DND-41 (cell line): ENCODE measurements around the gene CES4A.

ENCODE experiments used
- ATAC-seq: fragments of 200-7000 bp; cut with Tn5 transposase; 3 replicates; pipeline ENCODE4 v1.9.1; 2021; ENCODE audit warnings: low read depth; ENCODE audit not compliant: insufficient read depth
- DNase-seq: peaks from one replicate; pipeline ENCODE4 v3.0.0-alpha.2; 2020
- H2AFZ ChIP-seq: 2 replicates; pipeline ENCODE4 v1.6.0; 2012; ENCODE audit warnings: low read depth, low read length
- H3K27ac ChIP-seq: 2 replicates; pipeline ENCODE4 v1.5.1; 2012; ENCODE audit warnings: low read length, inconsistent platforms
- H3K27me3 ChIP-seq: fragments of 200-600 bp; sonication (generic); 2 replicates; pipeline ENCODE4 v1.6.0; 2012; ENCODE audit warnings: low read length, mild to moderate bottlenecking, inconsistent platforms; ENCODE audit not compliant: insufficient read depth, poor library complexity
- H3K36me3 ChIP-seq: 2 replicates; pipeline ENCODE4 v1.5.1; 2012; ENCODE audit warnings: low read length, inconsistent platforms; ENCODE audit not compliant: insufficient read depth
- H3K4me1 ChIP-seq: 2 replicates; pipeline ENCODE4 v1.5.1; 2012; ENCODE audit warnings: mild to moderate bottlenecking, low read length; ENCODE audit not compliant: insufficient read depth
- H3K4me2 ChIP-seq: 2 replicates; pipeline ENCODE4 v1.6.0; 2012; ENCODE audit warnings: mild to moderate bottlenecking, moderate library complexity, low read length, inconsistent platforms; ENCODE audit not compliant: insufficient read depth
- H3K4me3 ChIP-seq, 2 experiments: fragments of 200-600 bp in 1 of 2; shearing (Covaris generic) in 1 of 2; 2 replicates each; pipeline ENCODE4 v1.5.1; 2012 to 2016; ENCODE audit warnings: inconsistent platforms in 2 of 2, low read length in 2 of 2, mild to moderate bottlenecking in 2 of 2, low read depth in 1 of 2, moderate library complexity in 1 of 2
- H3K79me2 ChIP-seq: 2 replicates; pipeline ENCODE4 v1.6.0; 2012; ENCODE audit warnings: low read length, inconsistent platforms; ENCODE audit not compliant: insufficient read depth
- H3K9ac ChIP-seq: 2 replicates; pipeline ENCODE4 v1.6.0; 2012; ENCODE audit warnings: low read depth, mild to moderate bottlenecking, inconsistent platforms, low read length, moderate library complexity
- H3K9me3 ChIP-seq: 2 replicates; pipeline ENCODE4 v1.5.1; 2012; ENCODE audit warnings: low read length, moderate library complexity, mild to moderate bottlenecking, inconsistent platforms; ENCODE audit not compliant: insufficient read depth, severe bottlenecking
- H4K20me1 ChIP-seq: 2 replicates; pipeline ENCODE4 v1.6.0; 2012; ENCODE audit warnings: low read length; ENCODE audit not compliant: insufficient read depth
- EZH2 ChIP-seq: IDR thresholded peaks from 3 replicates; pipeline ENCODE4 v1.6.1; 2012; ENCODE audit warnings: borderline replicate concordance, low read depth, mild to moderate bottlenecking, moderate library complexity, low read length, inconsistent platforms; ENCODE audit not compliant: severe bottlenecking
- TF ChIP-seq, protein P1 (sequence below): IDR thresholded peaks from 2 replicates; pipeline ENCODE4 v1.5.1; 2012; ENCODE audit warnings: borderline replicate concordance, low read length, moderate library complexity, mild to moderate bottlenecking; ENCODE audit not compliant: poor library complexity, severe bottlenecking; ENCODE audit errors: extremely low read depth

The CES4A gene

DNA sequence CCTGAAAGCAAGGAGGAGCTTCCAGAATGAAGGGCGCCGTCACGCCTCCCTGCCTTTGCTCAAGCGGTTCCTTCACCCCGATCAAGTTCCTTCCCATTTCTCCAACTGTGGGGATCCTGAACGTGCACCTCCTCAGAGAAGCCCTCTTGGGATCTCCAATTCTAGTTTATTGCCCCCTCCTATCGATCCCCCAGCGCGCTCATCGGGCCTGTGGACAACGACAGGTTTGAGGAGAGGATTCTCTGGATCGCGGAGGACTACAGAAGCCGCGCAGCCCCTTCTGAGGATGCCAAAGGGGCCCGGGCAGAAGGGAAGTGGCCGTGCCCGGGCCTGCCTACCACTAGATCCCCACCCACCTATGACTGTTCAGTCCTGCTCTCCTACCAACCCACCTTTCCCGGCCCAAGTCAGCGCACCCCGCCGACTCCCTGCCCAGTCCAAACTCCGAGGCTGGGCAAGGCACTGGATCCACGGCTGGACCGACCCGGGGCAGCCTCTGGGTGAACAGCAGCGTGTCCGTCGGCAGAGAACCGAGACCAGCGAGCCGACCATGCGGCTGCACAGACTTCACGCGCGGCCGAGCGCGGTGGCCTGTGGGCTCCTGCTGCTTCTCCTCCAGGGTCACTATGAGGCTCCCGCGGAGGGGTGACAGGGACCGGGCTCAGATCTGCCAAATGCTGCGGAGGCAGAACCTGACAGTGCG is 40.1 kb upstream of the CES4A start:
- TF ChIP-seq EZH2 = no peak
- H3K79me2 ChIP-seq = no peaks in the 10 kb centered on the region
- DNase-seq = no peak
- peak overlapping the region in 1 of 2 experiments; percentile 49; a peak in 2 of 4 replicates for H3K4me3 ChIP-seq
- peaks cover 13% of the 10 kb centered on the region for H3K27me3 ChIP-seq
- H4K20me1 ChIP-seq = 0 out of 2 replicates have a peak, but pooled peaks cover 3% of the 10 kb centered on the region
- ATAC-seq = no peak
- H3K9me3 ChIP-seq = no peaks in the 10 kb centered on the region
- peak overlapping the region; percentile 22; the same call in 1 of the 2 replicates for H3K9ac ChIP-seq
- H2AFZ ChIP-seq = peak overlapping the region; percentile 70
- H3K27ac ChIP-seq = no peak overlapping the region
- peak overlapping the region; percentile 63 for H3K4me2 ChIP-seq
- peaks cover 7% of the 10 kb centered on the region for H3K36me3 ChIP-seq
- peaks cover 12% of the 10 kb centered on the region for H3K4me1 ChIP-seq

DNA sequence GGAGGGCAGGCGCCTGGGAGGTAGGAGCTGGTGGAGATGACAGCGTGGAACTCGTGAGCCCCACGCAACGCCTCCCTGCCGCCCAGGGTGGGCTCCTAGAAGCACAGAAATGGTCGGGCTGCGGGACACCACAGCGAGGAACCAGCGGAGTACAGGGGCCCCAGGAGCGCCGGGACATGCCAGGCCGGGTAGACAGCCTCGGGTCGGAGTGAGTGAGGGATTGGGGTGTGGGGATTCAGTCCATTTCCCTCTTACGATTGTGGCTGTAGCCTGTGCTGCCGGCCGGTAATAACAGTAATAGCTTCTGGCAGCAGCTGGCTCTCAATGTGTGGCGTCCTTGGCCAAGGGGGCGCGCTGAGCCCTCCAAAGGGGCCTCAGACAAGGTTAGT is 39.6 kb upstream of the CES4A start:
- H3K36me3 ChIP-seq = peaks cover 2% of the 10 kb centered on the region
- DNase-seq = no peak
- H3K27me3 ChIP-seq = peaks cover 13% of the 10 kb centered on the region
- no peak overlapping the region for H2AFZ ChIP-seq
- H3K27ac ChIP-seq = no peak overlapping the region
- H3K79me2 ChIP-seq = no peaks in the 10 kb centered on the region
- no peak for ATAC-seq
- H3K9me3 ChIP-seq = no peaks in the 10 kb centered on the region
- 0 out of 2 replicates have a peak, but pooled peaks cover 3% of the 10 kb centered on the region for H4K20me1 ChIP-seq
- no peak overlapping the region for H3K4me2 ChIP-seq
- H3K4me1 ChIP-seq = peaks cover 12% of the 10 kb centered on the region
- H3K4me3 ChIP-seq = no peak overlapping the region
- no peak overlapping the region for H3K9ac ChIP-seq
- TF ChIP-seq, protein P1, sequence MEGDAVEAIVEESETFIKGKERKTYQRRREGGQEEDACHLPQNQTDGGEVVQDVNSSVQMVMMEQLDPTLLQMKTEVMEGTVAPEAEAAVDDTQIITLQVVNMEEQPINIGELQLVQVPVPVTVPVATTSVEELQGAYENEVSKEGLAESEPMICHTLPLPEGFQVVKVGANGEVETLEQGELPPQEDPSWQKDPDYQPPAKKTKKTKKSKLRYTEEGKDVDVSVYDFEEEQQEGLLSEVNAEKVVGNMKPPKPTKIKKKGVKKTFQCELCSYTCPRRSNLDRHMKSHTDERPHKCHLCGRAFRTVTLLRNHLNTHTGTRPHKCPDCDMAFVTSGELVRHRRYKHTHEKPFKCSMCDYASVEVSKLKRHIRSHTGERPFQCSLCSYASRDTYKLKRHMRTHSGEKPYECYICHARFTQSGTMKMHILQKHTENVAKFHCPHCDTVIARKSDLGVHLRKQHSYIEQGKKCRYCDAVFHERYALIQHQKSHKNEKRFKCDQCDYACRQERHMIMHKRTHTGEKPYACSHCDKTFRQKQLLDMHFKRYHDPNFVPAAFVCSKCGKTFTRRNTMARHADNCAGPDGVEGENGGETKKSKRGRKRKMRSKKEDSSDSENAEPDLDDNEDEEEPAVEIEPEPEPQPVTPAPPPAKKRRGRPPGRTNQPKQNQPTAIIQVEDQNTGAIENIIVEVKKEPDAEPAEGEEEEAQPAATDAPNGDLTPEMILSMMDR = no peak
- no peak for TF ChIP-seq EZH2

DNA sequence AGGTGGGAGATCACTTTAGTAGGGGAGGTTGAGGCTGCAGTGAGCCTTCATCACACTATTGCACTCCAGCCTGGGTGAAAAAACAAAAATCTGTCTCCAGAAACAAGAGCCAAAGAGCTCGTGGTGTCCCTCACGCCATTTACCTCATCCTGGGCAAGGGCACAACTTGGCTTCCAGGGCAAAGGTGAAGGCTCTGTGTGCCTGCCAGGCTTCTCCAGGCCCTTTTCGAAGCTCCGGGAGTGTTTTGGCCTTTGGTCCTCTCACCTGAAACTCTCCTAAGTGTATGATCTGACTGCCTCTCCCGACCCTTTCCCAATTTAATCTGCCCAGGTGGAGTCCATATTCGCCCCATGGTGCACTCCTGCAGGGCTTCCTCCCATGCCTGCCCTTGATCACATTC is 38.9 kb upstream of the CES4A start:
- no peak for TF ChIP-seq EZH2
- TF ChIP-seq, protein P1 = no peak
- peaks cover 12% of the 10 kb centered on the region for H3K4me1 ChIP-seq
- 0 out of 2 replicates have a peak, but pooled peaks cover 3% of the 10 kb centered on the region for H4K20me1 ChIP-seq
- H3K27me3 ChIP-seq = peaks cover 13% of the 10 kb centered on the region
- no peak overlapping the region for H3K27ac ChIP-seq
- no peak overlapping the region for H3K4me3 ChIP-seq
- H2AFZ ChIP-seq = no peak overlapping the region
- no peaks in the 10 kb centered on the region for H3K9me3 ChIP-seq
- no peak for DNase-seq
- no peak for ATAC-seq
- H3K79me2 ChIP-seq = no peaks in the 10 kb centered on the region
- H3K36me3 ChIP-seq = no peaks in the 10 kb centered on the region
- no peak overlapping the region for H3K4me2 ChIP-seq
- H3K9ac ChIP-seq = no peak overlapping the region

DNA sequence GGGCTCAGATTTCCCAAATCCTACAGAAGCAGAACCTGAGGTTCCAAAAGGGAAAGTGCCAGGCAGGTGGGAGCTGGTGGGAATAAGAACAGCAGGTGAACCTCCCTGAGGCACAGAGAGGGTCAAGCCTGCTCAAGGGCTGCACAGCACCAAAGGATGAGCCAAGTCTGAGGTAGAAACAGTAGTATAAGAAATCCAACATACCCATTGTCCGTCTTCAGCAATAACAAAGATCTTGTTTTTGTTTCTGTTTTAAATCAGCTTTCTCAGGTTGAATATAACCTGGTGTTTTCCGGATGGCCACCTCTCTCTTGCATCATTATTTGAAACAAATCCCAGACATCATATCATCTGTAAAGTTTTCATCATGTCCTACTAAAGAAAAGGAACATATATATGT is 38.0 kb upstream of the CES4A start:
- TF ChIP-seq, protein P1 = no peak
- no peak for TF ChIP-seq EZH2
- Histone ChIP-seq H3K9ac (no peak overlapping the region), H3K4me1 (peaks cover 12% of the 10 kb centered on the region), H3K79me2 (no peaks in the 10 kb centered on the region), H3K27me3 (peaks cover 13% of the 10 kb centered on the region), H3K9me3 (no peaks in the 10 kb centered on the region), H2AFZ (no peak overlapping the region), H3K27ac (no peak overlapping the region), H3K36me3 (no peaks in the 10 kb centered on the region), H4K20me1 (0 out of 2 replicates have a peak, but pooled peaks cover 3% of the 10 kb centered on the region), H3K4me2 (no peak overlapping the region), H3K4me3 (no peak overlapping the region)
- ATAC-seq = no peak
- DNase-seq = no peak
